NCI-H1048 (cell line): ENCODE measurements around the gene MAP1S.
"Not testable (repeated sequence)": the region's sequence is repeated elsewhere in the genome, so short reads cannot be mapped to it uniquely, and the experiment has no call there.

ENCODE experiments used
- DNase-seq: peaks from one replicate; lab custom pipeline; 2025; lab: John Stamatoyannopoulos, UW

Gene MAP1S

DNA sequence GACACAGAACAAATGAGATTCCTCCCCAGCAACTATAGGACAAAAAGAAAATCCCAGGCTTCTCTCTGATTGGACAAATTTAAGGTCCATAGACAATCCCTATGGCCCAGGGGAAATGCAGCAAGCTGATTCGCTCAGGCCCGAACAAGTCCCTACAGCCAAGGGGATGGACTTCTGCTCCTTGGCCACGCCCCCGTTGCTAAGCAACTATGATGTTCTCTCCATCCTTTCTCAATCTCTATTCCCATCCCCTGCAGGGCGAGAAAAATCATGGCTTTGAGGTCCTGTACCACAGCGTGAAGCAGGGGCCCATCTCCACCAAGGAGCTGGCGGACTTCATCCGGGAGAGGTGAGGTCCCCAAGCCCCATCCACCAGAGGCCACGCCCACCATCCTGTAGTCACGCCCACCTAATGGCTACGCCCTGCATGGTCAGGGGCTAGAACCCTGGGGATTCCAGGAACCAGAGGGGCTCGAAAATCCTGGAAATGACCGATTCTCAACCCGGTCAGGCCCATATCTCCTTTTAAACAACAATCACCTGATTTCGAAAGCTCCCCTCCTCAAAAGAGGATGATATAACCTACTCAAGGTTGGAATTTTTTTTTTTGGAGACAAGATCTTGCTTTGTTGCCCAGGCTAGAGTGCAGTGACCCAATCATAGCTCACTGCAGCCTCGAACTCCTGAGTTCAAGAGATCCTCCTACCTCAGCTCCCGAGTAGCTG lies 43.4 kb downstream of the MAP1S start:
- DNase-seq: peak; percentile 19

- no peak for DNase-seq
Observed at GRCh38 chr19:17764348-17764747, 45.1 kb downstream of the MAP1S start.

- no peak for DNase-seq
Observed at GRCh38 chr19:17765069-17765618, 45.9 kb downstream of the MAP1S start.

DNA sequence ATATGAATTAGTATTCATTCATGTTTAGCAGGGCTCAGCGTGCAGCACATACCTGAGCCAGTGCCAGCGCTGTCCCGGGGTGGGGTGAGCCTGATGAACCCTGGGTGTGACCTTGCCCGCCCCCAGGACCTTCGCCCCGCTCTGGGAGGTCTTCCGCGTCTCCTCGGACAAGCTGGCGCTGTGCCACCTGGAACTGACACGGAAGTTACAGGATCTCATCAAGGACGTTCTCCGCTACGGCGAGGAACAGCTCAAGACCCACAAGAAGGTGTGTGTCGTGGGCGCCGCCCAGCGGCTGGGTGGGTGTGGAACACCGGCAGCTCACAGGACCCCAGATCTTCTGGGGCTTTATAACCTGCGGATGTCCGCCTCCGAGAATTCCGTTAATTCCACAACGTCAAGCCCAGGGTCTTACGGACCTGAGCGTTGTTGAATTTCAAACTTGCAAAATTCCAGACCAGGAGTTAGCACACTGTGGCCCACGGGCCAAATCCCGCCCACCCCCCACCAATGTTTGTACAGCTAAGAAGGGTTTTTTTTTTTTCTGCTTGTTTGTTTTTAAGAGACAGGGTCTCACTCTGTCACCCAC lies 47.4 kb downstream of the MAP1S start:
- peak; percentile 73 for DNase-seq

DNA sequence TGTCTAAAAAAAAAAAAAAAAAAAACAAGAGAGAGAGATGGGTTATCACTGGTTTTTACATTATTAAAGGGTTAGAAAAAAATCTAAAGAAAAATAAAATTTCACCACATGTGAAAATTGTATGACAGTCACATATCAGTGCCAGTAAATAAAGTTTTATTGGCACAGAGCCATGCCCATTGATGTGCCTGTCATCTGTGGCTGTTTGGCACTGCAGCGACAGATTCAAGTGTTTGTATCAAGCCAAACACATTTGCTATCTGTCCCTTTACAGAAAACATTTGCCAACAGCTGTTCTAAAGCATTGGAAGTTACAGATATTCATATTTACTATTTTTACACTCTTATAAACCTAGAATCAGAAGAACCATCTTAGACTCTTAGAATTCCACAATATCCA lies 48.3 kb downstream of the MAP1S start:
- no peak for DNase-seq

DNA sequence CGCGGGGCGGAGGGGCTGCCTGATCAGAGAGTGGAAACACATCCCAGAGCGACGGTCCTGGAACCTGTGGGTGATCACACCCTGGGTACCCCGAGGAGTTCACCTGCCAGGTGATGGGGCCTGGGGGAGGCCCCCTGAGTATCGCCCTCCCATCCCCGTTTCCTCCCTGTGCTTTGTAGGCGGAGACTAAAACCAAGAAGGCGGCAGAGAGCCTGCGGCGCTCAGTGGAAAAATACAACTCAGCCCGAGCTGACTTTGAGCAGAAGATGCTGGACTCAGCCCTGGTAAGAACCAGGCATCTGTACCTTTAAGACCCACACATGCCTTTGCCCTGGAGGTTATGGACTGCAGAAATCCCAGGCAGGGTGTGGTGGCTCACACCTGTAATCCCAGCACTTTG lies 51.3 kb downstream of the MAP1S start:
- DNase-seq: no peak

GRCh38 chr19:17772172-17772571 lies 52.9 kb downstream of the MAP1S start:
- DNase-seq: no peak

- DNase-seq: no peak
Observed at GRCh38 chr19:17775245-17775927, 56.1 kb downstream of the MAP1S start.

- DNase-seq: no peak
Observed at GRCh38 chr19:17775991-17776803, 56.9 kb downstream of the MAP1S start.

GRCh38 chr19:17777840-17778239 lies 58.6 kb downstream of the MAP1S start:
- not testable (repeated sequence) for DNase-seq

DNA sequence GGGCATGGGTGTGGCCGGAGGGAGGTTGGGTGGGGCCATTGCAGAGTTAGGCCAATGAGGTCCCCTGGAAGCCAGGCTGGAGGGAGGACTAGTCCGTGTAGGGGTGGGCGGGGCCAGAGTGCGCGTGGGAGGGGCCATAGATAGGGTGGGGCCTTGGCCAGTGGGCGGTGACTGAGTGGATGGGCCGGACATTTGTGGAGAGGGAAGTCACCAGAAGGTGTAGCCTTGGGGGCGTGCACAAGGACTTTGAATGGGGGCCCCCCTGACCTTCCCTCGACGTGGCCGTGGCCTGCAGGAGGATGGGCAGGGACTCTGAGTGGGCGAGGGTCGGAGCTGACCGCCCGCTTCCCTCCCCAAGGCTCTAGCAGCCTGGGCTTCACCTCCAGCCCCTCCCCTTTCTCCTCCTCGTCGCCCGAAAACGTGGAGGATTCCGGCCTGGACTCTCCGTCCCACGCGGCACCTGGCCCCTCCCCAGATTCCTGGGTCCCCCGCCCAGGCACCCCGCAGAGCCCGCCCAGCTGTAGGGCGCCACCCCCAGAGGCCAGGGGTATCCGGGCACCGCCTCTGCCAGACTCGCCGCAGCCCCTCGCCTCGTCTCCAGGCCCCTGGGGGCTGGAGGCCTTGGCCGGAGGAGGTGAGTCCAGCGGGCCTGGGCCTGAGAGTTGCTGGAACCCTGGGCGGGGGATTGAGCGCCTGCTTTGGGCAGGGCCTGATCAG lies 59.1 kb downstream of the MAP1S start:
- DNase-seq: peak; percentile 17

GRCh38 chr19:17778968-17779929 lies 60.0 kb downstream of the MAP1S start:
- no peak for DNase-seq

GRCh38 chr19:17780781-17781180 lies 61.5 kb downstream of the MAP1S start:
- no peak for DNase-seq

DNA sequence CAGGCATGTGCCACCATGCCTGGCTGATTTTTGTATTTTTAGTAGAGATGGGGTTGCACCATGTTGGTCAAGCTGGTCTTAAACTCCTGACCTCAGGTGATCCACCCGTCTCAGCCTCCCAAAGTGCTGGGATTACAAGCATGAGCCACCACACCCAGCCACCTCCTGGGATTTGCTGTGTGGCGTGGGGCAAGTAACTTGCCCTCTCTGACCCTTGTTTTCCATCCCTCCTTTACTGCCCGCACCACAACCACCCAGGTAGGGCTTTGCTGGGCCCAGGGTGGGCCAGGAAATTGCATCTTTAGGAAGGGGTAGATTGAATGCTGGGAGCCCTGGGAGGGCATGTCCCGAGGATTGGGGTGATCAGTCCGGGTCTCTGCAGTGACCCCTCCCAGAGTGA lies 64.4 kb downstream of the MAP1S start:
- not testable (repeated sequence) for DNase-seq
